ENCODE results near the gene KPNA6.
"Not testable (repeated sequence)": the region's sequence is repeated elsewhere in the genome, so short reads cannot be mapped to it uniquely, and the experiment has no call there.

KPNA6 gene

DNA sequence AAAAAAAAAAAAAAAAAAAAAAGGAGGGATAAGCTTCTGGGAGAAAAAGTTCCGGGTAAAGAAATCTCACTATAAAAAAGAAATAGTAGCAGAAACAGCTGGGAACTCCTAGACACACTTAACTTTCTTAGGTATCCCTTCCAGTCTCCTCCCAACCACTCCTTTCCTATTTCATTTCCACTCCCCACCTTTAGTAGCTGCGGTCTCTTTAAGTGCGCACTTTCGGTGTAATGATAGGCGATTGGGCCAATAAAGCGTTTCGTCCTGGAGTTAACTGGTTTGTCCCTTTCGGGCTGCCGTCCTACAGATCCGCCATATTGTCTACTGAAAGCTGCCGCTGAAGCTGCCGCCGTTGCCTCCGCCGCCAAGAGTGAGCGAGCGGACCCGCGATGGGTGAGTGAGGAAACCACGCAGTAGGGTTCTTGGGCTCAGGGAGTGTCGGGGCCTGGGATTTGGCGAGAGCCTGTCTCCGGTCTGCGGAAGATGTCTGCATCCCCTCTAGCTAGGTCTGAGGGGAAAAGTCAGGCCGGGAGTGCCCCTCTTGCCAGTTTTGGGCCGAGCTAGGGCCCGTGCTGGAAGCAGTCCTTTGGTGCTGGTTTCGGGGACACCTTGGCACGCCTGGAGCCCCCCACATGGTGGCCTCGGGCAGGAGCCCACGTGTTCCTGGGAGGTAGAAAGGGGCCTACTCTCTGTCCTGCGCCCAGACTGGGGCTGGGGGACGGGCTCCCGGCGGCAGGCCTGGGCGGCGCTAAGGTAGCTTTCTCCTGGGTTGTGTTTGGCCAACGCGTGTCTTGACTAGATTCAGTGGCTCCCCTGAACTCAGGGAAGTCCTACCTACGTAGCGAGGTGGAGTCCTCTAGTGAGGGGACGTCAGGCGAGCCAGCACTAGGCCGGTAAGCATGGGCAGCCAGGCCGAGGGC lies at the start of gene KPNA6:
Gene KPNA6 (plus strand): TSS at position 315 of the 920 bp plus-strand sequence. CDS start 75 bp downstream, at position 390.
- peak; percentile 79 for DNase-seq

GRCh38 chr1:32060914-32061313 lies 46.9 kb upstream of the KPNA6 start:
- no peak for DNase-seq

GRCh38 chr1:32062867-32063230 lies 45.0 kb upstream of the KPNA6 start:
- no peak for DNase-seq

DNA sequence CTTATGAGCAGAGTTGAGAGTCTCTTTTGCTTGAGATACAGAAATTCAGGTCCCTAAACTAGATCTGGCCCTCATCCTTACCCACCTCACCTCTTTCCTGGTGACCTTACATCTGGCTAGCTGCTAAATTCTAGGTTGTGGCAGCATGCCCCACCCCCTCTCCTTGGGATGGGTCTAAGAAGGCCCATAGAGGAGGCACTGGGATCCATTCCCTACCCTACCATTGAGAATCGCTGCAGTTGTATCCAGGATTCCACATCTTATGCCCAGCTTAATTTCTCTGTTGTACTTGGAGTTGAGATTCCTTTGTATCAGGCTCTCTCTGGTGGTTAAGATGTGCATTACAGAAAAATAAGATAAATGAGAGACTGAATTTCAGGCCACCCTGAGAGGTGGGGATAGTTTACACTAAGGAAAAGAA lies 44.6 kb upstream of the KPNA6 start:
- DNase-seq: no peak

DNA sequence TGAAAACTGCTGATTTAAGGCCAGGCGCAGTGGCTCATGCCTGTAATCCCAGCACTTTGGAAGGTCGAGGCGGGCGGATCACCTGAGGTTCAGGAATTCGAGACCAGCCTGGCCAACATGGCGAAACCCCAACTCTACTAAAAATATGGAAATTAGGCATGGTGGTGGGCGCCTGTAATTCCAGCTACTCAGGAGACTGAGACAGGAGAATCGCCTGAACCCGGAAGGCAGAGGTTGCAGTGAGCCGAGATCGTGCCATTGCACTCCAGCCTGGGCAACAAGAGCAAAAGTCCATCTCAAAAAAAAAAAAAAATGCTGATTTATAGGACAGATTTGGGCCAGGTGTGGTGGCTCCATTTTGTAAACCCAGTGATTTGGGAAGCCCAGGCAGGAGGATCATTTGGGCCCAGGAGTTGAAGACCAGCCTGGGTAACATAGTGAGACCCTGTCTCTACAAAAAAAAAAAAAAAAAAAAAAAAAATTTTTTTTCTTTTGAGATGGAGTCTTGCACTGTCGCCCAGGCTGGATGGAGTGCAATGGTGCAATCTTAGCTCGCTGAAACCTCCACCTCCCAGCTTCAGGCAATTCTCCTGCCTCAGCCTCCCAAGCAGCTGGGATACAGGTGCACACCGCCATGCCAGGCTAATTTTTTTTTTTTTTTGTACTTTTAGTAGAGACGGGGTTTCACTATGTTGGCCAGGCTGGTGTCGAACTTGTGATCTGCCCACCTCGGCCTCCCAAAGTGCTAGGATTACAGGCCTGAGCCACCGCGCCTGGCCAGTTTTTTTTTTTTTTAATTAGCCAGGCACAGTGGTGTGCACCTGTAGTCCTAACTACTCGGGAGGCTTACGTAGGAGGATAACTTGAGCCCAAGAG lies 42.0 kb upstream of the KPNA6 start:
- not testable (repeated sequence) for DNase-seq

- DNase-seq: no peak
These were observed 41.4 kb upstream of the KPNA6 start for GRCh38 chr1:32066489-32066873.

GRCh38 chr1:32068957-32069588 lies 38.8 kb upstream of the KPNA6 start:
- DNase-seq: no peak

GRCh38 chr1:32071758-32072621 lies 35.9 kb upstream of the KPNA6 start:
- no peak for DNase-seq

DNA sequence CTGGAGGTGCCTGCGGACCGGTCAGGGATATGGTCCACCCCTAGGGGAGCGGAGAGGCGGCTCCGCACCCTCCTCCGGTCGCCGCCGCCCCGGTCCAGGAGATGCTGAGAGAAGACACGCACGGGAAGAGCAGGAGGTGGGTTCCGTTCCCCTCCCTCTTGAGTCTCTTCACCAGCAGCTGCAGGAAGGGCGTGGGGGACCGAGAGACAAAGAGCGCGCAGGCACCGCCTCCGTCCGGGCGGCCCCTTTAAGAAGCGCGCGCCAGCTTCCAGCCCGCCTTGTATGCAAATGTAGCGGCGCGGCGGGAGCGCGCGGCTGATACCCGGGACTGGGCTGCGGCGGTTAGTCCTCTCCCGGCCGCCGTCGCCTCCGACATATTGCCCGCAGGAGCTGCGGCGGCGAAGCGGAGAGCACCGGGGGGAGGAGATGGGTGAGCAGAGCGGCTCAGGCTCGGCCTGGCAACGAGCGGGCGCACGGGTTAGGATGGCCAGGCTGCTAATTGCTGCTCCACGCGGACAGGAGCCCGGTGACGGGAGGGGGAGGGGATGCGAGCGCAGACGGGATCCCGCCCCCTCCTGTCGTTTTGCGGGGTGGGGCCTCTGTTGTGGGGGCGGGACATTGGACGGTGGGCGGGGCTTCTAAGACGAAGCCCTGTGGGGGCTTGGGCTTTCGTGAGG lies 35.1 kb upstream of the KPNA6 start, which contains the start of gene TMEM39B:
Gene TMEM39B (plus strand): TSS at position 318 of the 677 bp plus-strand sequence. CDS start 109 bp downstream, at position 427.
- peak; percentile 91 for DNase-seq

DNA sequence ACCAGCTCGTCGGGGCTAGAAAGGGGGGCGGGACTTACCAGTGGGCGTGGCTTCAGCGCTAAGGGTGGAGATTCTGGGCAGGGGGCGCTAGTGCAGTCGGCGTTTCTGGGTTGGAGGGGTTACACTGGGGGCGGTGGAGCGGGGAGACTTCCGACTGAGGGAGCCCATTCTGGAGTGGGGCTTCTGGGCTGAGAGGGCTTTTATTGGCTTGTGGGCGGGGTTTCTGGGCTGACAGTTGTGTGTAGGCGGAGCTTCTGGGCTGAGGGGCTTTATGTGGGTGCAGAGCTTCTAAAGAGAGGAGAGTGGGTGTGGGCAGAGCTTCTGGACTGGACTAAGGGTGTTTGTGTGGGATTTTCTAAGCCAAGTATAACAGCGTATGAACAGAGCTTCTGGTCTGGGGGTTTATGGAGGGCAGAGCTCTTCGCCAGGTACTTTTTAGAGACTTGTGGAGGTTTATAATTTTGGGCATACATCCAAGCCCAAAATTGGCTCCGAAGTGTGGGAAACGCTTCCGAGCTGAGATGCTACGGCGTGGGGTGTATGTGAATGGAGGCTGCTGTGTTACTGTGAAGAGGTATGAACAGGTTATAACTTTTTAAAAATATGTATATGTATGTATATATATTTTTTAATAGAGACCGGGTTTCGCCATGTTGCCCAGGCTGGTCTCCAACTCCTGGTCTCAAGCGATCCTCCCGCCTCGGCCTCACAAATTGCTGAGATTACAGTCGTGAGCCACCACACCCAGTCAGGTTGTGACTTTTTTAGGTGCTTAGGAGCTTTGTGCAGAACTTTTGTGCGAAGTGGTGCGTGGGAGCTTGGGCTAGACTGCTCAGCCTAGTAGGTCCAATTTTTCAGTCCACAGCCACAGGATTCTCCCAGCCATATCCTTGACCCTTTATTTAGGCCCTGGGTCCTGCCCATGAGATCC lies 34.3 kb upstream of the KPNA6 start:
- DNase-seq: no peak

GRCh38 chr1:32074841-32075240 lies 33.0 kb upstream of the KPNA6 start:
- no peak for DNase-seq

GRCh38 chr1:32077451-32077850 lies 30.4 kb upstream of the KPNA6 start:
- no peak for DNase-seq

DNA sequence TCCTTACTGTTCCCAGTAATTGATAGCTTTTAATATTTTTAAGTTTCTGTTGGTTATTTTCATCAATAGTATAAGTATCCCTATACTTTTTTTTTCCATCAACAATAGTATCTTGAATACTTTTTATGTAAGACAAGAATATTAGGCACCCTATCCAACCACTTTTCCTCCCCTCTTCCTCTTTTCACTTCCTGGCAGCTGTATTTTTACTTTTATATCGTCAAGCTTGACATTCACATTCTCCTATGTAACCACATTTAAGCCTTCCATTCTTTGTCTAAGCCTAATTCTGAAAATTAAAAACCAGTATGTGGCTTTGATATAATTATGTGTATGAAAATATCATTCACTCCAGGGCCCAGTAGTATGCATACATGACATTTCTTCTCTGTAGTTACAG lies 25.8 kb upstream of the KPNA6 start:
- no peak for DNase-seq

GRCh38 chr1:32086381-32086780 lies 21.5 kb upstream of the KPNA6 start:
- not testable (repeated sequence) for DNase-seq

- DNase-seq: no peak
These were observed 16.7 kb upstream of the KPNA6 start for GRCh38 chr1:32091176-32091575.

GRCh38 chr1:32091591-32091990 lies 16.3 kb upstream of the KPNA6 start:
- DNase-seq: no peak

GRCh38 chr1:32094746-32095521 lies 12.9 kb upstream of the KPNA6 start:
- no peak for DNase-seq

DNA sequence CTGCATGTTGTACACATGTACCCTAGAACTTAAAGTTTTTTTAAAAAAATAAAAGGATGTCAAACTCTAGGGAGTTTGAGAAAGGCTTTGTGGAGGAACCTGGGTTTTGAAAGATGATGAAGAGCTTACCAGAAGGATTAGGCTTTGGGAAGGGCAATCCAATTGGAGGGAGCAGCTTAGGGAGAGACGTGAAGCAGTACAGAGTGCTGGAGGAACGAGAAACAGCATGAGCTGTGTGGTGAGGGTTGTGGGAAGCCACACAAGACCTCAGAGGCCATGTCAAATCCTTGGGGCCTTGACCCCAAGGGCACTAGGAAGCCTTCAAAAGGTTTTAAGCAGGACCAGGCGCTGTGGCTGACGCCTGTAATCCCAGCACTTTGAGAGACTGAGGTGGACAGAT lies 8.4 kb upstream of the KPNA6 start:
- DNase-seq: no peak

GRCh38 chr1:32100359-32100758 lies 7.5 kb upstream of the KPNA6 start:
- no peak for DNase-seq

Measured in GOT3 (cell line).